CD4-positive, alpha-beta T cell treated with Interleukin-6 for 4 hours (primary cell): ENCODE measurements around the gene RHOXF1.
"Not testable (repeated sequence)": the region's sequence is repeated elsewhere in the genome, so short reads cannot be mapped to it uniquely, and the experiment has no call there.

Experiments
- DNase-seq: peaks from one replicate; pipeline ENCODE4 v3.0.0-alpha.2; 2020; ENCODE audit warnings: mixed read lengths

The RHOXF1 gene

GRCh38 chrX:120085553-120086185, 30.0 kb downstream of the RHOXF1 start:
- not testable (repeated sequence) for DNase-seq

DNA sequence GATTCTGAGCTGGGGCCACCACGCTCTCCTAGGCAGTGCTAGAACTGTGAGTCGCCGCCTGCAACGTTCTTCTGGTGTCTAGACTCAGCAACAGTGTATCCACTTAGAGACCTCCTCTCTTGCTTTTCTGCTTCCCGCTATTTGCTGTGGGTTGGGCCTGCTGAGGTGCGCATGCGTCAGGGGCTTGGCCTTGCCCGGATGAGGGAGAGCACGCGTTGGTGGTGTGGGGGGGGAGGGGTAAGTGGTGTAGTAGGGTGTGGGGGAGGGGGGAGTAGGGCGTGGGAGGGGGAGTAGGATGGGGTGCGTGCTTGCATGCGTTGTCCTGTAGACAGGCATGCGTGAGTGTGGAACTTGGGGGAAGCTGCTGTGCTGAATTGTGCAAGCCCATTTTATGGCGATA, 38.1 kb downstream of the RHOXF1 start, which contains the start of gene RHOXF2B:
Gene RHOXF2B (minus strand): TSS at position 101 of the 400 bp plus-strand sequence. CDS start 138 bp downstream, outside the sequence.
- not testable (repeated sequence) for DNase-seq

GRCh38 chrX:120066169-120066568, 49.5 kb downstream of the RHOXF1 start:
- DNase-seq = not testable (repeated sequence)
